ENCODE data around the gene FNBP1. TPM values are rescaled to one million over a fixed set of nuclear protein-coding genes. Genes with fewer than 3 reads are reported as not detected.
A peak's percentile ranks its signal among the peaks of the same experiment; 100 is the strongest.
"Not testable (repeated sequence)": the region's sequence is repeated elsewhere in the genome, so short reads cannot be mapped to it uniquely, and the experiment has no call there.

The FNBP1 gene
- total RNA-seq, 1 experiment from 2014 or later: 43.6 TPM

GRCh38 chr9:129987941-129988340 lies 55.0 kb downstream of the FNBP1 start:
- H3K36me3 Mint-ChIP-seq: peaks cover 2% of the 10 kb centered on the region
- H3K4me1 Mint-ChIP-seq: peaks cover 19% of the 10 kb centered on the region
- ChIA-PET CTCF (no interaction called here), POLR2A (no interaction called here)
- no peak for TF ChIP-seq ZNF425 (CRISPR knock-in tag; conservative IDR thresholded peaks at IDR 0.05)
- TF ChIP-seq EMX1 (CRISPR knock-in tag; IDR thresholded peaks at IDR 0.05): no peak
- no peak for TF ChIP-seq USF1 (CRISPR knock-in tag; IDR thresholded peaks at IDR 0.05)
- TF ChIP-seq ZNF281 (CRISPR knock-in tag; IDR thresholded peaks at IDR 0.05): no peak
- no peak for TF ChIP-seq FOXP1 (CRISPR knock-in tag; IDR thresholded peaks at IDR 0.05; ENCODE audit: borderline replicate concordance)
- TF ChIP-seq ATF2 (CRISPR knock-in tag; IDR thresholded peaks at IDR 0.05; ENCODE audit: borderline replicate concordance, low read depth): no peak
- TF ChIP-seq RORB (CRISPR knock-in tag; IDR thresholded peaks at IDR 0.05): no peak
- no peak for TF ChIP-seq CDX4 (CRISPR knock-in tag; IDR thresholded peaks at IDR 0.05; ENCODE audit: borderline replicate concordance)
- no peak for TF ChIP-seq ERG (CRISPR knock-in tag; IDR thresholded peaks at IDR 0.05)
- no peak for TF ChIP-seq CREB1 (CRISPR knock-in tag; IDR thresholded peaks at IDR 0.05)
- no peak for TF ChIP-seq ELF4 (CRISPR knock-in tag; IDR thresholded peaks at IDR 0.05; ENCODE audit: low read depth)
- TF ChIP-seq TEAD1 (CRISPR knock-in tag; IDR thresholded peaks at IDR 0.05): no peak
- no peak for TF ChIP-seq FOXK1 (CRISPR knock-in tag; IDR thresholded peaks at IDR 0.05)
- H3K27me3 Mint-ChIP-seq (ENCODE audit: low read depth): no peaks in the 10 kb centered on the region
- DNase-seq (ENCODE audit: low spot score) (no peak), ATAC-seq (no peak)
- H3K9me3 Mint-ChIP-seq: peaks cover 4% of the 10 kb centered on the region
- H3K4me3 Mint-ChIP-seq: no peak overlapping the region
- no peak overlapping the region for H3K27ac Mint-ChIP-seq

- Mint-ChIP-seq H3K4me1 (peaks cover 19% of the 10 kb centered on the region), H3K9me3 (peaks cover 4% of the 10 kb centered on the region), H3K27me3 (ENCODE audit: low read depth) (no peaks in the 10 kb centered on the region), H3K4me3 (no peak overlapping the region), H3K27ac (peak overlapping the region; percentile 48; the same call in 1 of the 2 replicates), H3K36me3 (peaks cover 2% of the 10 kb centered on the region)
- POLR2A ChIA-PET: no interaction called here
- CTCF ChIA-PET: no interaction called here
- TF ChIP-seq NR2C2 (CRISPR knock-in tag; IDR thresholded peaks at IDR 0.05) (no peak), RORB (CRISPR knock-in tag; IDR thresholded peaks at IDR 0.05) (no peak), ZNF121 (CRISPR knock-in tag; IDR thresholded peaks at IDR 0.05) (no peak), ETV6 (CRISPR knock-in tag; IDR thresholded peaks at IDR 0.05) (no peak), IRF2 (CRISPR knock-in tag; IDR thresholded peaks at IDR 0.05; ENCODE audit: borderline replicate concordance, low read depth) (no peak), E2F5 (CRISPR knock-in tag; IDR thresholded peaks at IDR 0.05) (no peak)
- DNase-seq (ENCODE audit: low spot score) (no peak), ATAC-seq (no peak)
Measured at GRCh38 chr9:129987047-129987446, 55.9 kb downstream of the FNBP1 start.

- CTCF ChIA-PET; H3K9me3 Mint-ChIP-seq; DNase-seq (ENCODE audit: low spot score); H3K36me3 Mint-ChIP-seq; POLR2A ChIA-PET; H3K27me3 Mint-ChIP-seq (ENCODE audit: low read depth); H3K4me1 Mint-ChIP-seq; ATAC-seq; H3K4me3 Mint-ChIP-seq: not testable (repeated sequence)
- H3K27ac Mint-ChIP-seq: peak overlapping the region; percentile 39; the same call in 1 of the 2 replicates
Measured at GRCh38 chr9:129984589-129984988, 58.4 kb downstream of the FNBP1 start.
